ENCODE measurements around the gene ZNF385B. TPM values are rescaled to one million over a fixed set of nuclear protein-coding genes. Genes with fewer than 3 reads are reported as not detected.

The ZNF385B gene
- total RNA-seq, 1 experiment from 2014 or later: 0.28 TPM

- ATAC-seq (no peak), DNase-seq (ENCODE audit: low read depth, low spot score) (no peak)
- ChIA-PET POLR2A (no interaction called here), CTCF (interaction anchor here (0.6 kb wide), 1 partner anchor 116 kb away, joined by 7 read pairs; no protein-coding TSS in a partner anchor)
- in situ Hi-C loops (cut with HindIII; ENCODE audit: low pct_unique_long_range_greater_than_20kb, low sequenced_read_pairs): no loop called here
- Histone ChIP-seq H3K9me3 (ENCODE audit: control insufficient read depth, insufficient read depth, low read depth, low read length) (no peaks in the 10 kb centered on the region), H3K36me3 (ENCODE audit: control insufficient read depth, insufficient read depth, low read length) (no peaks in the 10 kb centered on the region), H3K27me3 (ENCODE audit: control insufficient read depth, insufficient read depth, low read length) (no peaks in the 10 kb centered on the region; the same call in 1 of the 2 replicates), H3K4me1 (ENCODE audit: control insufficient read depth, insufficient read depth, low read length) (no peaks in the 10 kb centered on the region), H3K4me3 (ENCODE audit: low read depth in 2 of 2, low read length in 2 of 2) (no peak overlapping the region), H3K27ac (ENCODE audit: low read length) (no peak overlapping the region)
- BruUV-seq (replicated peaks): no TSS peak
- intact Hi-C loops (cut with micrococcal nuclease; ENCODE audit: unreplicated experiment): no loop called here
- no peak for TF ChIP-seq REST (IDR thresholded peaks at IDR 0.05; ENCODE audit: insufficient read depth in 1 of 2, low read depth in 2 of 2, low read length in 1 of 2)
- TF ChIP-seq TCF7L2 (IDR thresholded peaks at IDR 0.05; ENCODE audit: low read depth, low read length): no peak
- TF ChIP-seq POLR2AphosphoS5 (IDR thresholded peaks at IDR 0.05; ENCODE audit: low read depth, low read length): no peak
- no peak for TF ChIP-seq SIN3A (IDR thresholded peaks at IDR 0.05; ENCODE audit: borderline replicate concordance, insufficient read depth, low read depth, low read length)
- TF ChIP-seq CTCF (IDR thresholded peaks at IDR 0.05): no peak
Observed at GRCh38 chr2:179849719-179850118, 11.7 kb downstream of the ZNF385B start.

- in situ Hi-C loops (cut with HindIII; ENCODE audit: low pct_unique_long_range_greater_than_20kb, low sequenced_read_pairs): no loop called here
- POLR2A ChIA-PET: no interaction called here
- BruUV-seq (replicated peaks): no TSS peak
Observed at GRCh38 chr2:179843541-179843940, 17.9 kb downstream of the ZNF385B start.

More at GRCh38 chr2:179843541-179843940, 17.9 kb downstream of the ZNF385B start:
- H3K4me1 ChIP-seq (ENCODE audit: control insufficient read depth, insufficient read depth, low read length): no peaks in the 10 kb centered on the region
- intact Hi-C loops (cut with micrococcal nuclease; ENCODE audit: unreplicated experiment): loop anchor here (5.0 kb wide), 1 partner anchor 234 kb away; no protein-coding TSS in a partner anchor
- H3K4me3 ChIP-seq (ENCODE audit: low read depth in 2 of 2, low read length in 2 of 2): no peak overlapping the region
- DNase-seq (ENCODE audit: low read depth, low spot score): no peak
- no peak for ATAC-seq
- H3K36me3 ChIP-seq (ENCODE audit: control insufficient read depth, insufficient read depth, low read length): no peaks in the 10 kb centered on the region
- CTCF ChIA-PET: no interaction called here
- H3K9me3 ChIP-seq (ENCODE audit: control insufficient read depth, insufficient read depth, low read depth, low read length): no peaks in the 10 kb centered on the region
- H3K27ac ChIP-seq (ENCODE audit: low read length): no peak overlapping the region
- no peaks in the 10 kb centered on the region for H3K27me3 ChIP-seq (ENCODE audit: control insufficient read depth, insufficient read depth, low read length)
- TF ChIP-seq POLR2AphosphoS5 (IDR thresholded peaks at IDR 0.05; ENCODE audit: low read depth, low read length) (no peak), REST (IDR thresholded peaks at IDR 0.05; ENCODE audit: insufficient read depth in 1 of 2, low read depth in 2 of 2, low read length in 1 of 2) (no peak), SIN3A (IDR thresholded peaks at IDR 0.05; ENCODE audit: borderline replicate concordance, insufficient read depth, low read depth, low read length) (no peak)

Measured in Panc1 (cell line).